ENCODE results near the gene C10orf62. TPM values are rescaled to one million over a fixed set of nuclear protein-coding genes. Genes with fewer than 3 reads are reported as not detected.
"Not testable (repeated sequence)": the region's sequence is repeated elsewhere in the genome, so short reads cannot be mapped to it uniquely, and the experiment has no call there.

C10orf62 gene
- total RNA-seq, 2 donors from 2014 or later = 0.35 TPM; not detected in 1

DNA sequence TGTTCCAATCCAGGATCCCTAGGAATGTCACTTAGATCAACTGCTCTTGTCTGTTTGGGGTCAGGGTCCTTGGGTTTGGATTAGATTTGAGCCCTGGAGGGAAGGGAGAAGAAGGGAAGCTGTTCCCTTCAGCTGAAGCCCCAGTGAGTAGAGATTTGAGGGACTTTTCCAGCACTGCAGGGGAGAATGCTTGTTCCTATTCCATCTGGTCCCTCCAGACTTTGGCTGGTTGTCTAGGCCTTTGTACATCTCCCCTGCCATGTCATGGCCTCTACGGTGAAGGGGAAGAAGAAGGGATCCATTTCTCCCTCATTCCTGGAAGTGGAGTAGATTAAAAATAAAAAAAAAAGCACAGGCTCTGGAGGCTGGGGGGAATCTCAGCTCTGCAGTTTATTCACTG is 11.1 kb downstream of the C10orf62 start:
- ATAC-seq (no peak), DNase-seq (no peak)
- intact Hi-C loops (cut with DNase I) = no loop called here

DNA sequence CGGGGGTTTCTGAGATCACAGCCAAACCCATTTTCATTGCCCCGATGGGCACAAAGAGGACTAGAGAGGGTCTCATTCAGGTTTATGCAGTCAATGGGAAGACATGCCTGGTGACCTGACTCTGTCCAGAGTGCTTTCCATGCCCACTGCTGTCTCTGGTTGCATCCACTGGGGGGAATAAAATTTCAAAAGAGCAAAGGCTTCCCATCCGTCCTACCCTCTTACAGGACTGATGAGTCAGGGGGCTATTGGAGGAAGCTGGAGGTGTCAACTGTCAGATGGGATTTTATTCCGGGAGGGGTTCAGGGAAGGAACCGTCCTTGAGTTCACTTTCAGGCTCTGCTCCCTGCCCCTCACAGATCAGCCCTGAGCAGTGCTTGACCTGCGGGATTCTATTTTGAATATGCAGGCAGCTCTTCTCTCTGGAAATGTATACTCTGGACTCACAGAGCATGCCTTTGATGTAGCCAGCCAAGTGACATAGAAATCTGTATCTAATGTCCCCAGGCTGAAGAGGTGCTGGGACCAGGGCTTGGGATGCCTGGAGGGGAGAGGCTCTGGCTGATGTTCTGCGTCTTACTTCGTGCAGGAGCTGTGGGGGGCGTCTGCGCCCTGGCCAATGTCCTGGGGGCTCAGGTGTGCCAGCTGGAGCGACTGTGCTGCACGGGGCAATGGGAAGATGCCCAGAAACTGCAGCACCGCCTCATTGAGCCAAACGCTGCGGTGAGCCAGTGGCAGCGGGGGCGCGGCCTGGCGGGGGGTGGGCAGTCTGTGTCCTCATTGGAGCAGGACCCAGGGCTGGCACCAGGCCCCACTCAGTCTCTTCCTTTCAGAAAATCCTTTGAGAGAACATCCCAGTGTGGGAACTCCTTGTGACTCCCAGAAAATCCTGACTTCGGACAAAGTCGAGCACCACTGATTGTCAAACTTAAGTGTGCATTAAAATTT is 12.0 kb downstream of the C10orf62 start:
- ATAC-seq (peak; percentile 41 to 66), DNase-seq (peak; percentile 26)
- intact Hi-C loops (cut with DNase I) = no loop called here

DNA sequence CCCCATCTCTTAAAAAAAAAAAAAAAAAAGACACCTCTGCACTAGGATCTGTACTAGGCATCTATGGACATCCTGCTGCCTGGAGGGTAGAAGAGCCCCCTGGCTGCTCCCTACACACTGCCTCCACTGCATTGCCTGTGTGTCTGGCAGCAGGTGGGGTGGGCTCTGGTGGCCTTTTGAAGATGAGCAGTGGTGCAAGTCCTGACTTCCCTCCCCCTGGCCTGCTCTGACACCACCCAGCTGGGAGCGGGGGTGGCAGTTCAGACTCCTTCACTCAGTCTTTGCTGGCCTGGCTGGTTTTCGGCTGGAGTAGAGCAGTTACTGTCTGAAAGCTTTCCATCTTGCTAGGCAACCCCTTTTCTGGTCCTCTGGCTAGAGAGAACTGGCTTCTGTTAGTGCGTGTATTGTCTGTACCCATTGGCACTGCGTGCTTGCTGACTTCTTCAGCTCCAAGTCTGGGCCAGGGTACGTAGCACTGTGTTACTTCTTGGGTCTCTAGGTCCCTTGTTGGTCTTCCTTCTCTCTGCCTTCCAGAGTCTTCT is 17.6 kb downstream of the C10orf62 start:
- intact Hi-C loops (cut with DNase I) = no loop called here
- no peak for DNase-seq
- no peak for ATAC-seq

DNA sequence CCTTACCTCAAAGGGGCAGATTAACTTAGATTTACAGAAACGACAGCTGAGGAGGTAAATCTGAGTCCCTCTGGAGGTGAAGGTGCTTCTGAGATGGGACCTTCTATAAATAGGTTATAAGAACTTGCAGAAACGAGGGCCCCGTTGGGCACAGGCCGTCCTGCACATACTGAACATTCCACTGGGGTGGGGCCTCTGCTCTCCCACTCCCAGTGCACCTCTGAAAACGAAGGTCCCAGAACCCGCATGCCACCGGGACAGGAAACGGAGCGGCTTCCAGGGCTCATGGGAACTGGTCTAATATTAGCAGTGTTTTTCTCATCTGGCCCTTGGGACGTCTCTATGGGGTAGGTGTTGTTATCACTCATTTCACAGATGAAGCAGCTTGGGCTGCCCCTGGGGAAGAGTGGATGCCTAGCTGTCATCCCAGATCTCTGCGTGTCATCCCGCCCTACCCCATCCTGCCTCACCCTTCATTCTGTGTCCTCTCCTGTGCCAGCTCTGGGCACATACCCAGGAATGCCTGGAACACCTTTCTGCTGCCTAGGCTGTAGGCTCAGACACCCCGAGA is 19.6 kb downstream of the C10orf62 start:
- peak; percentile 88 to 92 for ATAC-seq
- intact Hi-C loops (cut with DNase I) = no loop called here
- peak; percentile 71 for DNase-seq

DNA sequence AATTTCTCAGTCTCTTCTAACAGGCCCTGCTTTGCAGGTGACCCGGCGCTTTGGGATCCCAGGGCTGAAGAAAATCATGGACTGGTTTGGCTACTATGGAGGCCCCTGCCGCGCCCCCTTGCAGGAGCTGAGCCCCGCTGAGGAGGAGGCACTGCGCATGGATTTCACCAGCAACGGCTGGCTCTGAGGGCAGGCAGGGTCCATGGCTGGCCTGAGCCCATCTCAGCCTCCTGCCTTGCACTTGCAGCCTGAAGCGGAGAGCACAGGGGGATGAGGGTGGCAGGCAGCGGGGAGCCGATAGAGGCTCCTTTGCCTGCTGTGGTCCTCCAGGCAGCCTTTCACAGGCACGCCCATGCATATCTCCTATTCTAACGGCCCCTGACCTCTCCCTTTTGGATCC is 22.0 kb downstream of the C10orf62 start:
- intact Hi-C loops (cut with DNase I) = loop anchor here (2.0 to 10.0 kb wide), 4 partner anchors 39 to 157 kb away; partner anchors contain the start of gene ANKRD2 (in 2 of the 2)
- ATAC-seq (no peak), DNase-seq (no peak)

DNA sequence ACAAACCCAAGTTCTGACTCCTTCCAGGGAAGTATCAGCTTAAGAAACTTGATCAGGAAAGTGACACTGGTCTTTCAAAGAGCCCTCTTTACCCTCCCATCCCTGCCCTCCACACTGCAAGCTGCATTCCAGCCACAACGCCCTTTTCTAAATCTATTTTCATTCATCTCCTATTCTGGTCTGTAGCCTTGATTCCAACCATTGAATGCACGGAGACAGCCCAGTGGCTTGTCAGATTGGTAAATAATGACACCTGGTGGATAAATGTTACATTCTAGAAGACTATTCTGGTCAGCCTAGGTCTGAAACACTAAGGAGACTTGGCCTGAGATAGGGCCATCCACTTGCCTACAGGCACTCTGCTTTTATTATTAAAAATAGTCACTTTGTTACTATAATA is 22.9 kb downstream of the C10orf62 start:
- intact Hi-C loops (cut with DNase I) = loop anchor here (5.0 to 10.0 kb wide), 3 partner anchors 40 to 158 kb away; partner anchors contain the start of gene ANKRD2 (in 1 of the 2)
- ATAC-seq = peak; percentile 60 to 73
- no peak for DNase-seq

DNA sequence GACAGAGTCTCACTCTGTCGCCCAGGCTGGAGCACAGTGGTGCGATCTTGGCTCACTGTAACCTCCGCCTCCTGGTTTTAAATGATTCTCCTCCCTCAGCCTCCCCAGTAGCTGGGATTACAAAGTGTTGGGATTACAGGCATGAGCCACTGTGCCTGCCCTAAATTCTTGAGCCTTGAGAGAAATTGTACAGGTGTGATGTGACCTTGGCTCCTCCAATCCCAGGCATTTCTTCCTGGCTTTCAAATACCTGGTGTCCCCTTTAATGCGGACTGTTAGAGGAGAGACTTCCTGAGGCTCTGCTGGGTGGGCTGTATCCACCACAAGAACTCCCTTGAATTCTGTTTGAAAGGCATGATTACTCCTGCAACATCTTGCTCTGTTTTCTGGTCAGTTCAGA is 28.8 kb downstream of the C10orf62 start:
- intact Hi-C loops (cut with DNase I) = loop anchor here (10.0 kb wide), 2 partner anchors 153 to 163 kb away; no protein-coding TSS in a partner anchor
- ATAC-seq (no peak), DNase-seq (no peak)

DNA sequence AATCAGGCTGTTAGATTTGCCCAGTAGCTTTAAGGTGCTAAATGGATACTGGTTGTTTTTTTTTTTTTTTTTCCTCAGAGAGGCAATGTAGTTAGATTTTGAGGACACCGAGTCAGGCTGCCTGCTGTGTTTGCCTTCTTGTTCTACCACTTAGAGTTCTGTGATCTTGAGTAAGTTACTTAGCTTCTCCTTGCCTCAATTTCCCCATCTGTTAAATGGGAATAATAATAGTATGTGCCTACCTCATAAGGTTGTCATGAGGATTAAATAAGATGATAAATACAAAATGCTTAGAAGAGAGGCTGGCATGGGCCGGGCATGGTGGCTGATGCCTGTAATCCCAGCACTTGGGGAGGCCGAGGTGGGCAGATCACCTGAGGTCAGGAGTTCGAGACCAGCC is 29.2 kb downstream of the C10orf62 start:
- DNase-seq (no peak), ATAC-seq (no peak)
- intact Hi-C loops (cut with DNase I) = loop anchor here (10.0 kb wide), 2 partner anchors 154 to 164 kb away; no protein-coding TSS in a partner anchor

DNA sequence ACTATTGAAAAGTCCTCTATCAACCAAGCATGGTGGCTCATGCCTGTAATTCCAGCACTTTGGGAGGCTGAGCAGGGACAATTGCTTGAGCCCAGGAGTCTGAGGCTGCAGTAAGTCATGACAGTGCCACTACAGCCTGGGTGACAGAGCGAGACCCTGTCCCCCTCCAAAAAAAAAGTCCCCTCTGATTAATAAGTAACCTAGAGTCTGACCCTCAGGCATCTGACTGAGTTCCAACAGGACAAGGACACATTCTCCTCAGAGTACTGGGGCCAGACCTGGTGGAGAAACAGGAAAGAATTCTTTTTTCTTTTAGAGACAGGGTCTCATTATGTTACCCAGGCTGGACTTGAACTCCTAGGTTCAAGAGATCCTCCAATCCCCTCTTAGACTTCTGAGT is 33.8 kb downstream of the C10orf62 start:
- intact Hi-C loops (cut with DNase I) = no loop called here
- DNase-seq = no peak
- no peak for ATAC-seq

DNA sequence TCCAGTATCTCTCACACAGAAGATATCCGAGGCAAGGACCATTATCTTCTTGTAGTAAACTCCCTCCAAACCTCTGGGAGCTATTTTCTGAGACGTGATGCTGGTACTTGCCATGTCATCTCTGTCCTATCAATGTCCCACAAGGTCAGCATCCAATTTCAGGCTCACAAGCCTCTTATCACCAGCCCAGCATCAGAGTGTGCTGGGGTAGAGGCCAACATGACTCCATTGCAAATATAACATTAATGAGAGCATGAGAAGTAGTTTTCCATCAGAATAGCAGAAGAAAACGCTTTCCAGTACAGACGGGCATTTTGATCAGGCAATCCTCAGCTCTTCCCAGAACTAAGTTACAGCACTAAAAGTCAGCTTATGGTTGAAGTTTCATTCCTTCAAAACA is 38.2 kb downstream of the C10orf62 start:
- intact Hi-C loops (cut with DNase I) = no loop called here
- ATAC-seq = no peak

DNA sequence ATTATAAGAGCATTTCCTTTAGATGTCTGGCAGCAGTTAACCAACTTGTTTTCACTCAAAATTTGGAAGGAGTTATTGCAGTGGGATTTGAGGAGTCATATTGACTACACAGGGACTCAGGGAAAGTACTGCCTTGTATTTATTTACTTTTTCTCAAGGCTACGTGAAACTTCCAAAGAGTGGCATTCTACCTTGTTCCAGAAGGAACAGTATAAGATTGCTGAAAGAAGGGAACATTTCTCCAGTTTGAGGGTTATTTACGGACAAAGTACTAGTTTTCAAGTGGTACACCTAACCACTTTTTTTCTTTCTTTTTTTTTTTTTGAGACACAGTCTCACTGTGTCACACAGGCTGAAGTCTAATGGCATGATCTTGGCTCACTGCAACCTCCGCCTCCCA is 38.7 kb downstream of the C10orf62 start:
- DNase-seq = no peak
- no peak for ATAC-seq
- intact Hi-C loops (cut with DNase I) = no loop called here

More for the DNA sequence above, 38.2 kb downstream of the C10orf62 start:
- no peak for DNase-seq

DNA sequence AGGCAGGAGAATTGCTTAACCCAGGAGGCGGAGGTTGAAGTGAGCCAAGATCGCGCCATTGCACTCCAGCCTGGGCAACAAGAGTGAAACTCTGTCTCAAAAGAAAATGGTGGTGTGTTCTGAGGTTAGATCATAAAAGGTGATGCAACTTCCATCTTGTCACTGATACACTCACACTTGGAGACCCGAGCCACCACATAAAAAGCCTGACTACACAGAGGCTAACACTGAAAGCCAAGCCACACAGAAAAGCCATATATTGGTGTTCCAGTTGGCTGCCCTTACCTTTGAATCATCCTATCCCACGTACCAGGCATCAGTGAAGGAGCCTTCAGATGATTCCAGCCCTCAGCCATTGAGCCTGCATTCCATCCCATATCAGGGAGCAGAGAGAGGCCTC is 39.8 kb downstream of the C10orf62 start:
- DNase-seq = no peak
- ATAC-seq = no peak
- intact Hi-C loops (cut with DNase I) = no loop called here

DNA sequence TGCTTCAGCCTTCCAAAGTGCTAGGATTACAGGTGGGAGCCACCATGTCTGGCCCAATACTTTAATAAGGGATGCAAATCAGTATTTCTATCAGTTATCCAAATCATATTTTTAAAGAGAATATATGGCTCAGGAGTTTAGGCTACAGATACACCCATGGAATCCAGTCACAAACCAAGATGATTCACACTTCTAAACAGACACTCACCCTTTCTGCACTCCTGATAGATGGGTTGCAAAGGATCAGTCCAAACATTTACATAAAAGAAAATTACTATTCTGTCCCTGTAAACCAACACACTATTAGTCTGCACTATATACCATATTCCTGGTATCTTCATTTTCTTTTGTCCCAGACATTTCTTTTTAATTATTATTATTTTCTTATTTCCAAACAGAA is 41.6 kb downstream of the C10orf62 start:
- intact Hi-C loops (cut with DNase I) = no loop called here
- no peak for DNase-seq
- ATAC-seq = no peak

DNA sequence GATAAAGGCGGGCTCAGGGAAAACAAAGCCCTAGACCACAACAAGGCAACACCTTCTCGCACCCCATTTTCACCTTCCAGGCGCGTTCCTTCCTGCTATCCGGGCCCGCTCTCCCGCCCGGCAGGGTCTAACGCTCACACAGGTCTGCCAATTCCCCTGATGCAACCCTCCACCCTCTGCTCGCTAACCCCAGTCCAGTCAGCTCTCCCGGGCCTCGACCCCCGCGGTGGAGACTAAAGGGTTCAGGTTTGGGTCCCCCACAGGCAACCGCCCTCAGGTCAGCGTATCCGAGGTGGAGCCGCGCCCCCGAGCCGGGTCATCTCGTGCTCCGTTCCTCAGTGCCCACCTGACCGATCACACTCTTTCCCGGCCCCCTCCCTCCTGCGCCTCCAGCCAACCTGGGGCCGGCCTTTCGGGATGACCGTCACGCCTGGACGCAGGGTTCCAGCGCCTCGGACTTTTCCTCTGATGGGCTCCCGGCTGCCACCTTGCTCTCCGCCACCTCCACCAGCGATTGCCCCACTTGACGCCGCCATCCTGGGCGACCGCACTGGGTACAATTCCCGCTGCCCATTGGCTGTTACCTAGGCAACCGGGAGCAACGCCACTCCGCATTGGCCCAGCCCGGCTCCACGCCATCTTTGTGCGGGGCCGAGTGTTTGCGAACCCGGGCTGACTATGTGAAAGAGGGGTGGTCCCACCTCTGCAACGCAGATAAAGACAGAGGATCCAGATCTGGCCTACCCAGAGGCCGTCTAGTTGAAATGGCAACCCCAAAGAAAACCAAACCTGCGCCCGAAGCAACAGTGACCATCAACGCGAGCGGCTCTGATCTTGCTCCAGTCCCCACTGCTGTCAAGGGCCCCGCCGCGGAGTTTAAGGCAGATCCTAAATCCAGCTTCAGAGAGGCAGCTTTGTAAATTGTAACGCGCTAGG is 43.7 kb downstream of the C10orf62 start, which contains the start of gene MORN4:
TSS of gene MORN4 (minus strand) at position 552 of the 936 bp plus-strand sequence. CDS start 13,847 bp downstream, outside the sequence.
- intact Hi-C loops (cut with DNase I) = no loop called here
- DNase-seq (peak; percentile 96), ATAC-seq (peak; percentile 100)

DNA sequence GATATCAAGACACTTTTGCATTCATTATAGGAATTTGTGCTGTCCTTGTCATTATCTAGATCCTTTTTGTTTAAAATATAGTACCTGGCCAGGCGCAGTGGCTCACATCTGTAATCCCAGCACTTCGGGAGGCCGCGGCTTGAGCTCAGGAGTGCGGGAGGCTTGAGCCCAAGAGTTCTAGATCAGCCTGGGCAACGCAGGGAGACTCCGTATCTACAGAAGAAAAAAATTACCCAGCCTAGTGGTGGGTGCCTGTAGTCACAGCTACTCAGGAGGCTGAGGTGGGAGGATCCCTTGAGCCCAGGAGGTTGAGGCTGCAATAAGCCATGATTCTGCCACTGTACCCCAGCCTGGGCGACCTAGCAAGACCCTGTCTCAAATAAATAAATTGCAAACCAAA is 44.4 kb downstream of the C10orf62 start:
- intact Hi-C loops (cut with DNase I) = no loop called here
- no peak for DNase-seq
- ATAC-seq = peak in 1 of 2 donors; percentile 24

DNA sequence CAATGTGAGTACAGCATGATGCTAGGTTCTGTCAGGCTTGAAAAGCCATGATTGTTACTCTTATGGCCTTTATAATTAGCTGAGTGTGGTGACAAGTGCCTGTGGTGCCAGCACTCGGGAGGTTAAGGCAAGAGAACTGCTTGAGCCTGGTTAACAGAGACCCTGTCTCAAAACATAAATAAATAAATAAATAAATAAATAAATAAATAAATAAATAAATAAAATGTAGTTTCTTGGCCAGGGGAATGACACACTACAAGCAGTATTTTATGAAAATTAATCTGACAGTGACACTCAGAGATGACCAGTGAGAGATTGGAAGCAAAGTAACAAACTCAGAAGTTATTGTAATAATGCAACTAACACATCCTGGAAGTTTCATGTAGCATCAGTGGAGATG is 46.1 kb downstream of the C10orf62 start:
- intact Hi-C loops (cut with DNase I) = no loop called here

DNA sequence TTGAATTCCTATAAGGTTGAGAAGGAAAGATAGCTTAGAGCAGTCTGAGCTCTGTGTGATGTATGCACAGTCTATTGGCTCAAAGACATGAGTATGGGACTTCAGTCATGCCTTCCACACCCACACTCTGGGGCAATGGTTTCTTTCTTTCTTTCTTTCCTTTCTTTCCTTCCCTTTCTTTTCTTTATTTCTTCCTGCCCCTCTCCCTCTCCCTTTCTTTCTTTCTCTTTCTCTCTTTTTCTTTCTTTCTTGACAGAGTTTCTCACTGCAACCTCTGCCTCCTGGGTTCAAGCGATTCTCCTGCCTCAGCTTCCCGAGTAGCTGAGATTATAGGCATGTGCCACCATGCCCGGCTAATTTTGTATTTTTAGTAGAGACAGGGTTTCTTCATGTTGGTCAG is 49.6 kb downstream of the C10orf62 start:
- ATAC-seq; DNase-seq; intact Hi-C loops (cut with DNase I): not testable (repeated sequence)

More for the DNA sequence above, 46.1 kb downstream of the C10orf62 start:
- ATAC-seq (no peak), DNase-seq (no peak)

DNA sequence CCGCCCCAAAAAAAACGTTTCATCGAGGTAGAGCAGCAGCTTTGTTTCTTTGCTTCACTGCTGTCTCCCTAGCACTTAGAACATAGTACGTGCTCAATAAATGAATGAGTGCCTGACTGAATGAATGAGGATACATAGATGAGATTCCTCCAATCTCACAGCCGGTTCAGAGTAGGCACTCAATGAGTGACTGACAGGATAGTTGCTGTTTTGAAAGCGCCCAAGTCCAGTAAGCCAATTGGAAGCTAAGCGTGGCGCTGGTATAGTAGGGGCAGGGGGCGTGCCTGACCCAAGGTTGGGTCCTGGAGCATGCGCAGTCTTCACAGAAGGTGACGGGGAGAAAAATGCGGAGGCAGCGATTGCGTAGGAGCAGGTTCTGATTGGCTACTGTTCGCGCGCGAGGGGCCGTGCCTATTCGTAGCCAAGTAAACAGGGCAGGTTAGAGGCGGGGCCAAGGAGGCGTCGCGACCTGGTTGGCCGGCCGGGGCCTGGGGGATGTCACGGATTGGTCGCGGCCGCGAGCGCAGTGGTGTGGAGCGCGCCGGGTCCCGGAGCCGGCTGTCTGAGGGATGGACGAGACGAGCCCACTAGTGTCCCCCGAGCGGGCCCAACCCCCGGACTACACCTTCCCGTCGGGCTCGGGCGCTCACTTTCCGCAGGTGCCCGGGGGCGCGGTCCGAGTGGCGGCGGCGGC is 50.8 kb downstream of the C10orf62 start, which contains the start of gene PI4K2A:
TSS of gene PI4K2A (plus strand) at position 498 of the 694 bp plus-strand sequence. CDS start at position 570, 72 bp downstream.
- peak; percentile 99 for ATAC-seq
- peak; percentile 100 for DNase-seq
- intact Hi-C loops (cut with DNase I) = no loop called here
